ENCODE measurements around the gene RNF151.

RNF151 gene

GRCh38 chr16:1979271-1980029 is 12.8 kb downstream of the RNF151 start:
- TF ChIP-seq CTCF (IDR thresholded peaks at IDR 0.05; ENCODE audit: low read depth, low read length) (no peak), EZH2phosphoT487 (IDR thresholded peaks at IDR 0.05; ENCODE audit: low read depth) (no peak)
- Histone ChIP-seq H3K9ac (ENCODE audit: low read length) (no peak overlapping the region), H3K27ac (ENCODE audit: low read length) (no peak overlapping the region), H4K20me1 (ENCODE audit: insufficient read depth, low read length) (no peaks in the 10 kb centered on the region), H2AFZ (ENCODE audit: low read depth, low read length) (no peak overlapping the region), H3K9me3 (ENCODE audit: insufficient read depth, low read length) (no peaks in the 10 kb centered on the region), H3K4me2 (ENCODE audit: low read length) (no peak overlapping the region), H3K4me1 (ENCODE audit: low read length) (no peaks in the 10 kb centered on the region), H3K4me3 (ENCODE audit: low read length) (no peak overlapping the region), H3K27me3 (ENCODE audit: low read depth, low read length) (no peaks in the 10 kb centered on the region), H3K79me2 (ENCODE audit: low read length) (no peaks in the 10 kb centered on the region; the same call in 1 of the 2 replicates), H3K36me3 (replicated peaks; ENCODE audit: low read depth, low read length) (peaks cover 21% of the 10 kb centered on the region)

GRCh38 chr16:1980030-1980769 is 13.5 kb downstream of the RNF151 start:
- H3K27ac ChIP-seq (ENCODE audit: low read length): no peak overlapping the region
- H3K36me3 ChIP-seq (replicated peaks; ENCODE audit: low read depth, low read length): peaks cover 15% of the 10 kb centered on the region
- H3K4me3 ChIP-seq (ENCODE audit: low read length): no peak overlapping the region
- no peak overlapping the region for H2AFZ ChIP-seq (ENCODE audit: low read depth, low read length)
- no peaks in the 10 kb centered on the region for H3K27me3 ChIP-seq (ENCODE audit: low read depth, low read length)
- peaks cover 3% of the 10 kb centered on the region for H3K4me1 ChIP-seq (ENCODE audit: low read length)
- H3K79me2 ChIP-seq (ENCODE audit: low read length): peaks cover 5% of the 10 kb centered on the region
- no peaks in the 10 kb centered on the region for H4K20me1 ChIP-seq (ENCODE audit: insufficient read depth, low read length)
- TF ChIP-seq EZH2phosphoT487 (IDR thresholded peaks at IDR 0.05; ENCODE audit: low read depth) (no peak), CTCF (IDR thresholded peaks at IDR 0.05; ENCODE audit: low read depth, low read length) (no peak)
- H3K4me2 ChIP-seq (ENCODE audit: low read length): no peak overlapping the region
- no peaks in the 10 kb centered on the region for H3K9me3 ChIP-seq (ENCODE audit: insufficient read depth, low read length)
- H3K9ac ChIP-seq (ENCODE audit: low read length): no peak overlapping the region

- H3K4me1 ChIP-seq (ENCODE audit: low read length): peaks cover 9% of the 10 kb centered on the region
- TF ChIP-seq CTCF (IDR thresholded peaks at IDR 0.05; ENCODE audit: low read depth, low read length): no peak
- TF ChIP-seq EZH2phosphoT487 (IDR thresholded peaks at IDR 0.05; ENCODE audit: low read depth): no peak
- H3K27ac ChIP-seq (ENCODE audit: low read length): no peak overlapping the region
- no peak overlapping the region for H3K9ac ChIP-seq (ENCODE audit: low read length)
- H4K20me1 ChIP-seq (ENCODE audit: insufficient read depth, low read length): no peaks in the 10 kb centered on the region
- no peak overlapping the region for H3K4me3 ChIP-seq (ENCODE audit: low read length)
- H3K9me3 ChIP-seq (ENCODE audit: insufficient read depth, low read length): no peaks in the 10 kb centered on the region
- no peak overlapping the region for H2AFZ ChIP-seq (ENCODE audit: low read depth, low read length)
- peaks cover 11% of the 10 kb centered on the region for H3K79me2 ChIP-seq (ENCODE audit: low read length)
- no peaks in the 10 kb centered on the region for H3K27me3 ChIP-seq (ENCODE audit: low read depth, low read length)
- H3K36me3 ChIP-seq (replicated peaks; ENCODE audit: low read depth, low read length): peaks cover 17% of the 10 kb centered on the region
- H3K4me2 ChIP-seq (ENCODE audit: low read length): no peak overlapping the region
Measured at GRCh38 chr16:1980770-1981087, 14.1 kb downstream of the RNF151 start.

GRCh38 chr16:1981398-1981836 is 14.8 kb downstream of the RNF151 start, which contains the start of gene NOXO1:
NOXO1 (minus strand) TSS chr16:1981469; CDS start chr16:1981179, 290 bp downstream.
- no peaks in the 10 kb centered on the region for H3K27me3 ChIP-seq (ENCODE audit: low read depth, low read length)
- peaks cover 17% of the 10 kb centered on the region for H3K36me3 ChIP-seq (replicated peaks; ENCODE audit: low read depth, low read length)
- no peak within 1 kb of the TSS for H3K27ac ChIP-seq (ENCODE audit: low read length)
- no peaks in the 10 kb centered on the region for H4K20me1 ChIP-seq (ENCODE audit: insufficient read depth, low read length)
- no peak within 1 kb of the TSS for H2AFZ ChIP-seq (ENCODE audit: low read depth, low read length)
- no peak within 1 kb of the TSS for H3K4me2 ChIP-seq (ENCODE audit: low read length)
- no peaks in the 10 kb centered on the region for H3K9me3 ChIP-seq (ENCODE audit: insufficient read depth, low read length)
- no peak within 1 kb of the TSS for H3K9ac ChIP-seq (ENCODE audit: low read length)
- TF ChIP-seq CTCF (IDR thresholded peaks at IDR 0.05; ENCODE audit: low read depth, low read length) (no peak), EZH2phosphoT487 (IDR thresholded peaks at IDR 0.05; ENCODE audit: low read depth) (no peak)
- H3K79me2 ChIP-seq (ENCODE audit: low read length): peaks cover 12% of the 10 kb centered on the region
- H3K4me1 ChIP-seq (ENCODE audit: low read length): peaks cover 10% of the 10 kb centered on the region
- H3K4me3 ChIP-seq (ENCODE audit: low read length): no peak within 1 kb of the TSS

Measured in OCI-LY3 (cell line).